Activated T-helper 1 cell treated with Interleukin-2 at 50 U/mL for 16 hours (primary cell): ENCODE results near the gene IFNAR2.
"Not testable (repeated sequence)": the region's sequence is repeated elsewhere in the genome, so short reads cannot be mapped to it uniquely, and the experiment has no call there.

Source experiments
- DNase-seq: peaks from one replicate; pipeline ENCODE4 v3.0.0-alpha.2; 2020; ENCODE audit warnings: low read depth

The IFNAR2 gene

DNA sequence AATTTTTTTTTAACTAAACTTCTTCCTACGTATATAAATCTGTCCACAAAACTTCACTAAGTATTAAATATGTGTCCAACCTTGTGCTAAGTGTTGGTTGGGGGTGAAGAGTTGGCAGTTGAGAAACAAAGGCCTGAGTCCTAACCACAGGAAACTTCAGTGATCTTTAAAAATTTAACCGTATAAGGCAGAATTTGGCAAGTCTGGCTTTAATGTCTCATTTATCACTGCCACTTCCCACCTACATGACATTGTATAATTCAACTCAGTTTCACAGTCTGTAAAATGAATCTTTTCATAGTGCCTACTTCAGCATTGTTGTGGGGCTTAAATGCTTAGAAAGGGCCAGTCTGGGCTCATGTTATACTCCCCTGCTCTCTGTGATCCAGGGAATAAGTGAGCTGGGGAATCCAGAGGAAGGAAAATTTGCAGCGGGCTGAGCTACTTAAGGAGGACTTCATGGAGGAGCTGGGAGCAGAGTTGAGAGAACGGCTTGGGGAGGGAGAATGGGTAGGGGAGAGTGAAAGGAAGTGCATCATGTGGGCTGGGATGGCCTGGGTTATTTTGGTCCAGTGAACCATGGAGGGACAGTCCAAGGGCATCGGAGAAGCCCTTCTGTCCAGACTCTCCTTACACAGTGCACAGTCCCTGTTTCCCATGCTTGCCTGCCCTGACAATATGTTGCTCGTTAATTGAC is 14.5 kb downstream of the IFNAR2 start:
- no peak for DNase-seq

GRCh38 chr21:33244779-33245105 is 15.0 kb downstream of the IFNAR2 start:
- no peak for DNase-seq

DNA sequence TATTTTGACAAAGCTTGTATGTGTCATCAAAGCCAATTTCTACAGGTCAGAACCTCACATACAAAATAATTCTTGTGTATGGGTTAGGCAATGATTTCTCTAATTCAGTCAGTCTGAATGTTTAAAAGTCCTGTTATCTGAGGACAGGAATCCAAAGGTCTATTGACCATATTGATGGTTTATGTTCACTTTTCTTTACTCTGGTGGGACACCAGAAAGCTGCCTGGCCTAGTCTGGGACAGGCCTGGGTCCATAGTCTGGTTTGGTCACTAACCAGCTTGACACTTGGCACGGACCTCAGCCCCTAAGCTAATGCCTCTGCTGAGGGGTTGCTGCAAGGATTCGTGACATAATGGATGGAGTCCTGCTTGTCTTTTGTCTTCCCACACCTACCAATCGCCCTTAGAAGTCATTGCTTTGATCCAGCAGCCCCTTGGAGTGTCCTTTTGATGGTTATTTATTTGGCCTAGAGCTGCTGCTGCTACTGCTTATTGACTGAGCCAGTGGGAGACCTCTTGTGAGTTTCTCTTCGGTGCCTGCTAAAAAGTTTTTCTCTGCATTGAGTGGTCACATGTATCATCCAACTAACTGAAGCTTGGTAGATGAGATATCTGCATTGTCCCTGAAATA is 15.7 kb downstream of the IFNAR2 start:
- DNase-seq = no peak

GRCh38 chr21:33246506-33246905 is 16.8 kb downstream of the IFNAR2 start:
- DNase-seq = no peak

GRCh38 chr21:33246963-33247362 is 17.2 kb downstream of the IFNAR2 start:
- no peak for DNase-seq

GRCh38 chr21:33247599-33247998 is 17.9 kb downstream of the IFNAR2 start:
- DNase-seq = no peak

DNA sequence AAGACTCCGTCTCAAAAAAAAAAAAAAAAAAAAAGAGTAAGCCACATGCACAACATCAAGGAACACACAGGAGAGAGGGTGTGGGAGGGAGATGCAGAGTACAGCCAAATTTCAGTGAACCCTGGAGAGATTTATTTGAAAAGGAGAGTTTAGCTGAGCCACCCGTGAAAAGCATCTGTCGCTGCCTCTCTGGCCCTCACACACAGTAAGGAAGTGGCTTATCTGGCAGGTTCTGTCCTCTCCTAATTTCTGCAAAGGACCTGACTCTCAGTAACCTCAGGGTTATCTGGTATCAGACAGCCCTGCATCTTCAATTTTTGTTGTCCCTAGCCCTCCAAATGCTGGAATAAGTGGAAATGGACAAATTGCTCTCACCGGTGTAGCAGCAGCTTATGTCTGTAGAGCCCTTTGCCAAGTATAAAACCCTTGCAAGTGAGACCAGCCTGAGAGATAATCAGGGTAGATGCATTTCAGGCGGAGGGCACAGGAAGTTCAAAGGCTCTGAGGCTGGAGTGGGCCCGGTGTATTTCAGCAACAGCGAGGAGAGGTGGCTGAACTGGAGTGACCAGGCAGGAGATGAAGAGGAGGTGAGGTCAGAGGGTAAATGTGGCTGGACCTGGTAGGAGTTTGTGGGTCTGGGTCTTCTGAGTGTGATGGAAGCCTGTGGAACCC is 19.7 kb downstream of the IFNAR2 start:
- no peak for DNase-seq

- no peak for DNase-seq
Measured at GRCh38 chr21:33251119-33251518, 21.4 kb downstream of the IFNAR2 start.

GRCh38 chr21:33253382-33253781 is 23.6 kb downstream of the IFNAR2 start:
- DNase-seq = not testable (repeated sequence)

GRCh38 chr21:33254766-33255165 is 25.0 kb downstream of the IFNAR2 start:
- DNase-seq = no peak

DNA sequence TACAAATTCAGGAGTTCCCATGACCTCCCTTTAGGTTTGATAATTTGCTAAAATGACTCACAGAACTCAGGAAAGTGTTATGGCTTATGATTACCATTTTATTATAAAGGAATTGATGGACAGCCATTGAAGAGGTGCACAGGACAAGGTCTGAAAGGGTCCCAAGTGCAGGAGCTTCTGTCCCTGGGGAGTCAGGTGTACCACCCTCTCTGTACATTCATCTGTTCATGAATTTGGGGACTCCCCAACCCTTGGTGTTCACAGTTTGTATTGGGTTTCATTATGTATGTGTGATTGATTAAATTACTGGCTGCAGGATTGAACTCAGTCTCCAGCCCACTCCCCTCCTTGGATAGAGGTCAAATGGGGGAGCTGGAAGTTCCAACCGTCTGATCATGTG is 25.7 kb downstream of the IFNAR2 start:
- no peak for DNase-seq

GRCh38 chr21:33256019-33256418 is 26.3 kb downstream of the IFNAR2 start:
- no peak for DNase-seq

DNA sequence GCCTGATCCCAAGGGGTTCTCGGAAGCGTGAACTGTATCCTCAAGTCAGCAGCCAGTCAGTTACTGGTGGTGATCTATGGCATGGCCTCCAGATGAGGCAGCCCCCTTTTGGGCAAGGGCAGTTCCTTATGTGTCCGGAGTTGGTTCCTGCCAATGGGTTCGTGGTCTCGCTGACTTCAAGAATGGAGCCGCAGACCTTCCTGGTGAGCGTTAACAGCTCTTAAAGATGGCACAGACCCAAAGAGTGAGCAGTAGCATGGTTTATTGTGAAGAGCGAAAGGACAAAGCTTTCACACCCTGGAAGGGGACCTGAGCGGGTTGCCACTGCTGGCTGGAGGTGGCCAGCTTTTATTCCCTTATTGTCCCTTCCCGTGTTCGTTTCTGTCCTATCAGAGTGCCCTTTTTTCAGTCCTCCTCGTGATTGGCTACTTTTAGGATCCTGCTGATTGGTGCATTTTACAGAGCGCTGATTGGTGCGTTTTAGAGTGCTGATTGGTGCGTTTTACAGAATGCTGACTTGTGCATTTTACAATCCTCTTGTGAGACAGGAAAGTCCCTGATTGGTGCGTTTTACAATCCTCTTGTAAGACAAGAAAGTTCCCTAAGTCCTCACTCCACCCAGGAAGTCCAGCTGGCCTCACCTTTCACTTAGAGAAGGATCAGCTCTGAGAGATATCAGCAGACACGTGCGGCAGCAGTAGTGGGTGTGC is 27.5 kb downstream of the IFNAR2 start:
- DNase-seq = no peak

GRCh38 chr21:33258475-33258874 is 28.7 kb downstream of the IFNAR2 start:
- no peak for DNase-seq

GRCh38 chr21:33259428-33259827 is 29.7 kb downstream of the IFNAR2 start:
- DNase-seq = no peak

GRCh38 chr21:33259995-33260394 is 30.3 kb downstream of the IFNAR2 start:
- DNase-seq = no peak

DNA sequence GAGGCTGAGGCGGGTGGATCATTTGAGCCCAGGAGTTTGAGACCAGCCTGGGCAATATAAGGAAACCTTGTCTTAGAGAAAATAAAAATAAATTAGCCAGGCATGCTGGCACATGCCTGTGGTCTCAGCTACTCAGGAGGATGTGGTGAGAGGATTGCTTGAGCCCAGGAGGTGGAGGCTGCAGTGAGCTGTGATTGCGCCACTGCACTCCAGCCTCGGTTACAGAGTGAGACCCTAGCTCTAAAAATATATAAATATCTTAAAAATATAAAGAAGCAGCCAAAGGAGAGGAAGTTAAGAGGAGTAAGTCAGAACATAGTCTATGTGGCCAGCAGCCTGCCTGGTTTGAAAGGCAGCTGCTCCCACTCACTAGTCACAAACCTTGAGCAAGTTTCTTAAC is 31.9 kb downstream of the IFNAR2 start:
- no peak for DNase-seq

- no peak for DNase-seq
Measured at GRCh38 chr21:33262921-33263320, 33.2 kb downstream of the IFNAR2 start.

GRCh38 chr21:33264561-33264960 is 34.8 kb downstream of the IFNAR2 start:
- no peak for DNase-seq

- DNase-seq = no peak
Measured at GRCh38 chr21:33265664-33266049, 35.9 kb downstream of the IFNAR2 start.

GRCh38 chr21:33266050-33266788 is 36.5 kb downstream of the IFNAR2 start, which contains the start of gene IL10RB:
Gene IL10RB (plus strand): TSS chr21:33266367. CDS start chr21:33266466, 99 bp downstream.
- DNase-seq = peak; percentile 63

GRCh38 chr21:33266789-33267135 is 37.0 kb downstream of the IFNAR2 start:
- no peak for DNase-seq
